A549 treated with CORT108297 at 1 μM for 4 hours (cell line): ENCODE results near the gene TRIM59. TPM values are rescaled to one million over a fixed set of nuclear protein-coding genes. Genes with fewer than 3 reads are reported as not detected.

Experiments used
- total RNA-seq: library from RNA; stranded (reverse); fragments of 200-300 nt; extraction: Qiagen RNA extraction; gene quantifications from 5 replicates; pipeline ENCODE4 v1.2.3, GENCODE V29; 2022

The TRIM59 gene, protein sequence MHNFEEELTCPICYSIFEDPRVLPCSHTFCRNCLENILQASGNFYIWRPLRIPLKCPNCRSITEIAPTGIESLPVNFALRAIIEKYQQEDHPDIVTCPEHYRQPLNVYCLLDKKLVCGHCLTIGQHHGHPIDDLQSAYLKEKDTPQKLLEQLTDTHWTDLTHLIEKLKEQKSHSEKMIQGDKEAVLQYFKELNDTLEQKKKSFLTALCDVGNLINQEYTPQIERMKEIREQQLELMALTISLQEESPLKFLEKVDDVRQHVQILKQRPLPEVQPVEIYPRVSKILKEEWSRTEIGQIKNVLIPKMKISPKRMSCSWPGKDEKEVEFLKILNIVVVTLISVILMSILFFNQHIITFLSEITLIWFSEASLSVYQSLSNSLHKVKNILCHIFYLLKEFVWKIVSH
- total RNA-seq: 9.3 to 12.0 TPM (median 9.4 TPM) in 5 replicates

DNA sequence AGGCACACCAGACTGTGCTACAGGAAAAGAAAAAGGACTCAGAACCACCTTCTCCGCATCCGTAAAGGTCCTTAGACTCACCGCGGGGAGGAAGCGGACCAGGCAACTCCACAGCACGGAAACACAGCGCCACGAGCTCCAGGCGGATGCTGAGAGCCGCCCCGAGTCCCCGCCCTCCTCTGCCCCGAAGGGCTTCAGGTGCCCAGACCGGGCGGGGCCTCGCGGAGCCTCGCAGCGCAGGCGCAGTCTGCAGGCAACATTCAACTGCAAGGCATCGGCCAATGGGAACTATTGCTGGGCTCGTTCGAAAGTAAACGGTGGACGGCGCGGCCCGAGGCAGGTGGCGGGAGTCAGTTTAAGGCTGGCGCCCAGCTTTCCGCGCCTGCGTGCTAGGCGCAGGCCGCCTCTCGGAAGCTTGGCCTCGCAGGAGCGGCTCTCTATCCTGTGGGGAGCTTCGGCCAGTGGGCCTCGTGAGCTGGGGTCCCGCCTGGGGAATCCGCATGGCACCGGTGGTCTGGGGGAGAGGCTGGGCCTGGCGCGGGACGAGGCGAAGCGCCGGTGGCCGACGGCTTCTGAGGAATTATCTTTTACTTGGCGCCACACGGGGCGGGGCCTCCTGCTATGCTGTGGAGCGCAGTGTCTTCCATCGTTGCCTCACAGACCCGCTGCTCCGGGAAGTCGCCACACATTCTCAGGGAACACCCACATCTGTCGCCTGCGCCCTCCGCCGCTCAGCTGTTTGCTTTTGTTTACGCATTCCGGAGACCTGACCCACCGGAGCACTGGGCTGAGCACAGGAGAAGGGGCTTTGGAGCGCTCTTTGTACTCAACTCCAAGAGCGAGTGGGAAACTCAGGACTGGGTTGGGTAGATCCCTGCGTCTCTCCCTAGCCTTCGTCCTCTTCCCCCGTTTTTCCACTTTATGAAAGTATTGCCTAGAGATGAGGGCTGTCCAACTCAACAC lies at the start of gene TRIM59:
Gene TRIM59, minus strand, starts transcription at position 151 of the 963 bp plus-strand sequence. CDS start 10,603 bp downstream, outside the sequence.

GRCh38 chr3:160399125-160400029 lies 50.2 kb downstream of the TRIM59 start, which contains the start of the genes IFT80 and SMC4:
Gene IFT80 (minus strand): TSS chr3:160399225. CDS start chr3:160384600, 14,625 bp downstream.
Gene SMC4 (plus strand): TSS chr3:160399650. CDS start chr3:160400827, 1,177 bp downstream.

Other genes with a start within 250 kb of the TRIM59 start
- 1.6 to 2.4 TPM (median 1.9 TPM) in 5 replicates for gene C3orf80, start 224.4 kb downstream of the TRIM59 start, total RNA-seq
- gene IFT80, start 50.6 kb downstream of the TRIM59 start, total RNA-seq: 9.4 to 18.3 TPM (median 14.0 TPM) in 5 replicates
- gene SMC4, start 50.1 kb downstream of the TRIM59 start, total RNA-seq: 82.8 to 109 TPM (median 96.8 TPM) in 5 replicates
- gene KPNA4, start 115.8 kb upstream of the TRIM59 start, total RNA-seq: 28.1 to 33.2 TPM (median 30.7 TPM) in 5 replicates
- 0.62 to 1.1 TPM (median 0.91 TPM) in 5 replicates for gene ARL14, start 227.4 kb upstream of the TRIM59 start, total RNA-seq